Activated CD4-positive, alpha-beta T cell treated with anti-CD3 and anti-CD28 coated beads, Interleukin-2, amount 10 ng/mL, durations not matched to agents 7 days and 5 days (primary cell): ENCODE measurements around the gene RGS6. TPM values are rescaled to one million over a fixed set of nuclear protein-coding genes. Genes with fewer than 3 reads are reported as not detected.

ENCODE experiments used
- CTCF ChIA-PET: fragments of 350-600 bp; sonication (Branson Sonifier 250); formaldehyde crosslinking; loops from one replicate; lab custom pipeline; 2021; ENCODE audit warnings: antibody characterized with exemption; lab: Charles Lee
- POLR2A ChIA-PET: fragments of 350-600 bp; sonication (Branson Sonifier 250); formaldehyde crosslinking; loops from one replicate; lab custom pipeline; 2021; ENCODE audit warnings: antibody characterized with exemption; lab: Charles Lee
- DNase-seq: peaks from one replicate; pipeline ENCODE4 v3.0.0-alpha.2; 2020
- H3K27ac Mint-ChIP-seq: one replicate; pipeline ENCODE4 v1.8.0; 2021; ENCODE audit warnings: mild to moderate bottlenecking, moderate library complexity, mixed read lengths
- H3K27me3 Mint-ChIP-seq: one replicate; pipeline ENCODE4 v1.8.0; 2021; ENCODE audit warnings: mixed read lengths
- H3K36me3 Mint-ChIP-seq: one replicate; pipeline ENCODE4 v1.8.0; 2021; ENCODE audit warnings: low read depth, mixed read lengths
- H3K4me1 Mint-ChIP-seq: one replicate; pipeline ENCODE4 v1.8.0; 2021; ENCODE audit warnings: mixed read lengths
- H3K4me3 Mint-ChIP-seq: one replicate; pipeline ENCODE4 v1.8.0; 2021; ENCODE audit warnings: mild to moderate bottlenecking, moderate library complexity, mixed read lengths
- H3K9me3 Mint-ChIP-seq: one replicate; pipeline ENCODE4 v1.8.0; 2021; ENCODE audit warnings: mixed read lengths
- total RNA-seq, 2 experiments: library from RNA; stranded (reverse); gene quantifications; one replicate each; pipeline ENCODE4 v1.2.3, GENCODE V29; 2021

The RGS6 gene
- total RNA-seq, 2 experiments from 2014 or later: 1.4 TPM

- Mint-ChIP-seq H3K4me1 (no peaks in the 10 kb centered on the region), H3K4me3 (no peak overlapping the region), H3K36me3 (no peaks in the 10 kb centered on the region), H3K27ac (no peak overlapping the region), H3K9me3 (peaks cover 4% of the 10 kb centered on the region), H3K27me3 (no peaks in the 10 kb centered on the region)
- ChIA-PET CTCF (no interaction called here), POLR2A (no interaction called here)
- no peak for DNase-seq
Measured at GRCh38 chr14:72217135-72217534, 284.9 kb downstream of the RGS6 start.

DNA sequence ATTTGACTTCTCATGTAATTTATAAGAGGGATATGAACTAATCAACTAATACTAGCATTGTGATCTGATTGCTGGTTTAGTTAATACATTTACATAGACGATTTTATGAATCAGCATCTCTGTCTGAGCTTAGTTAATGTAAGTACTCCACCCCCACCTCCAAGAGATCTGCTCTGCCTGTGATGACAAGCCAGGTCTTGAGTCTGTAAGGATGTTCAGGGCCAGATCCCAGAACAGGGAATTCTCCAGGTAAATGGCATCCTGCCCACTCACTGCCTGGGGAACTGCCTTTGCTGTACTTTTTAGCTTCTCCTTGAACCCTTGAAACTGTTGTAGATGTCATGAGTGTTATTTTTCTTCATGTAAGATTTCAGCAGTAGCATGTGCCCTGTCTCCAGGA lies 289.8 kb downstream of the RGS6 start:
- Mint-ChIP-seq H3K27ac (no peak overlapping the region), H3K4me3 (no peak overlapping the region), H3K4me1 (no peaks in the 10 kb centered on the region), H3K9me3 (peaks cover 4% of the 10 kb centered on the region), H3K36me3 (no peaks in the 10 kb centered on the region), H3K27me3 (no peaks in the 10 kb centered on the region)
- POLR2A ChIA-PET: no interaction called here
- CTCF ChIA-PET: no interaction called here
- DNase-seq: no peak

DNA sequence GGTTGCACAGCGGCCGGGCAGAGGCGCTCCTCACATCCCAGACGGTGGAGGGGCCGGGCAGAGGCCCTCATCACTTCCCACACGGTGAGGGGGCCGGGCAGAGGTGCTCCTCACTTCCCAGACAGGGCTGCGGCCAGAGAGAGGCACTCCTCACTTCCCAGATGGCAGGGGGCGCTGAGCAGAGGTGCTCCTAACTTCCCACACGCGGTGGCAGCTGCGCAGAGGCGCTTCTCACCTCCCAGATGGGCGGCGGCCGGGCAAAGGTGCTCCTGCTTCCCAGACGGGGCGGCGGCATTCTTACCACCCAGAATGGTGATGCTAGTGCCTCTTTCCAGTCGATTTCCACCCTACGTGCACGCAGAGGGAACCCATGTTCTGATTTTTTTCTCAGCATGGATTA lies 304.4 kb downstream of the RGS6 start:
- DNase-seq: no peak
- Mint-ChIP-seq H3K27me3 (no peaks in the 10 kb centered on the region), H3K9me3 (no peaks in the 10 kb centered on the region), H3K27ac (no peak overlapping the region), H3K4me3 (no peak overlapping the region), H3K4me1 (no peaks in the 10 kb centered on the region), H3K36me3 (no peaks in the 10 kb centered on the region)
- CTCF ChIA-PET: interaction anchor here (0.9 kb wide), 1 partner anchor 24 kb away, joined by 3 read pairs; no protein-coding TSS in a partner anchor
- POLR2A ChIA-PET: no interaction called here

DNA sequence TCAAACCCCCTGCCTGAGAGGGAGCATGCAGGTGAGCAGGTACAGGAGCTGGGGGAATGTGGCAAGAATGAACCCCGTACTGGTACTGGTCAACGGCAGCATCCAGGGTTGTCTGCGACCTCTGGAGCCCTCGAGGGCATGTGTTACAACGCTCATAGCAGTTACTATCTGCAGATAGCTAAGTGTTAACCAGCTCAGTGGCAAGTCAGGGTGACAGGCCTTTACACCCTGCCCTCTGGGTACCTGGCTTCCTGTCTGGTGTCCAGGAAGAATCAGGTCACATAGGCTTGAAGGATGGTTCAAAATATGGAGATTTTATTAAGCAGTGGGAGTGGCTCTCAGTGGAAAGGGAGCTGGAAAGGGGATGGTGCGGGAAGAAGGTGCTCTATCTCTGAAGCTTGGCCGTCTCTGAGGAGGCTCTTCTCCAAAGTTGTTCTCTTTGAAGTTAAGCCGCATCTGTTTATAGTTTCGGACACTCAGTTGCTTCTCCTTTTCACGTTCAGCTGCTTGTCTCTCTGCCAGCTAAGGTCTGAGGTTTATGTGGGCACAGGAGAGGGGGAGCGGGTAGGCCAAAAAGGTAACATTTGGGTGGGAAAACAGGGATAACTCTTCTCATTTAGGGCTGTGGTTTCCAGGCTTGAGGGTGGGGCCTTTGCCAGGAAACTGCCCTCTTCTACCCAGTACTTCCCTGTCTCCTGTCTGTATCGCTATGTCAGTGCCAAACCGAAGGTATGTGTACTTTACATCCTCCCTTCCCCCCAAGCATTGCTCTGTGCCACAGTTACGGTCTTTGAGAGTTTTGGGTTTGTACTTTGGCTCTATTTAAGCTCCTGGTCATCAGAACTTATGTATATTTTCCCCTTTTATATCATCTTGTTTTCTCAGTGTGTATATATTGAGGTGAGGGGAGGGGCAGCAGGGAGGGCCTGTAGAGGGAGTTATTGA lies 305.8 kb downstream of the RGS6 start:
- H3K36me3 Mint-ChIP-seq: no peaks in the 10 kb centered on the region
- peaks cover 1% of the 10 kb centered on the region for H3K27me3 Mint-ChIP-seq
- H3K9me3 Mint-ChIP-seq: no peaks in the 10 kb centered on the region
- ChIA-PET CTCF (no interaction called here), POLR2A (no interaction called here)
- DNase-seq: no peak
- no peak overlapping the region for H3K27ac Mint-ChIP-seq
- H3K4me3 Mint-ChIP-seq: no peak overlapping the region
- H3K4me1 Mint-ChIP-seq: no peaks in the 10 kb centered on the region

DNA sequence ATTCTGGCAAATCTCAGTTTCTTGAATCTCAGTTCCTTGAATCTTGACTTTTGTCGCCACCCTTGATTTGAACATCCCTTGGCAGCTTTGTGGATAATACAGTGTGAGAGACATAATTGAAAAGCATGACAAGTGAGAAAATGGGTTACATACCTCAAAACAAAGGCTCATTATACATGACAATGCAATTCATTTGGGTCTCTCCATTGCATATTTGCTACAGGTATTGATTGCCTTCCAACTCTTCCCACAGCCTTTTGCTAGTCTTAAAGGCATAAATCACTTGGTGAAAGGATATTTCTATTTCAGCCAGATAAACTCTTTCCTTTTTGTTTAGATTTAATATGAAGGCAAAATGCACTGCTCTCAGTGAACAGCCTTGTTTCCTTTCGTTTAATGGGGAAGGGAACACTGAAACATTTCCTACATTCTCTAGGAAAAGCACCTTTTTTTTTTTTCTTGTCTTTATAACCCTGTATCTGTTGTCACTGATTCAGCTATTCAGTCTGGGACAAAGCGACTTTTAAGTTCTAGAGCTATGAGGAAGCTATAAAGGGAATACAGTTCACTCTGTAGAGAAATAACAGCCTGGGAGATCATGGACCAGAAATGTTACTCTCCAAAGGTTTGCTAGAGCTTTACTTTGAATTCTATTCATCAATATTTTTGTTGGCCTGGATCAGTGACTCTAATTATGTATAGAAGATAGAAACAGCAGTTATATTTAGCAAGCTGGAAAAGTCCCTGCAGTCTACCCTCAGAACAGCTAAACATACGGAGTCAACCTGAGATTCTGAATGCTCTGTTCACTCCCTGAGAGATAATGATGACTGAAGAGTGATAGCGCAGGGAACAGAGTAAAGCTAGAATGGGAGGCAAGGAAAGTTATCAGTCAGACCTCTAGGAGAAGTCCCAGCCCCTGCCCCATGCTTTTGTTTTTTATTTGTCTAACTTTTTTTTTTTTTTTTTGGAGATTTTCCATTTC lies 311.4 kb downstream of the RGS6 start:
- no peaks in the 10 kb centered on the region for H3K36me3 Mint-ChIP-seq
- no peak overlapping the region for H3K4me3 Mint-ChIP-seq
- H3K27me3 Mint-ChIP-seq: peaks cover 10% of the 10 kb centered on the region
- no peak overlapping the region for H3K27ac Mint-ChIP-seq
- ChIA-PET CTCF (no interaction called here), POLR2A (no interaction called here)
- DNase-seq: no peak
- H3K9me3 Mint-ChIP-seq: no peaks in the 10 kb centered on the region
- no peaks in the 10 kb centered on the region for H3K4me1 Mint-ChIP-seq

- Mint-ChIP-seq H3K27me3 (peaks cover 18% of the 10 kb centered on the region), H3K9me3 (peaks cover 2% of the 10 kb centered on the region), H3K4me3 (no peak overlapping the region), H3K4me1 (no peaks in the 10 kb centered on the region), H3K27ac (no peak overlapping the region), H3K36me3 (no peaks in the 10 kb centered on the region)
- ChIA-PET CTCF (no interaction called here), POLR2A (no interaction called here)
- DNase-seq: no peak
Measured at GRCh38 chr14:72247896-72248465, 315.8 kb downstream of the RGS6 start.

GRCh38 chr14:72253503-72253902 lies 321.3 kb downstream of the RGS6 start:
- Mint-ChIP-seq H3K4me1 (no peaks in the 10 kb centered on the region), H3K36me3 (no peaks in the 10 kb centered on the region), H3K27me3 (peaks cover 9% of the 10 kb centered on the region), H3K4me3 (no peak overlapping the region), H3K27ac (no peak overlapping the region), H3K9me3 (peaks cover 2% of the 10 kb centered on the region)
- CTCF ChIA-PET: no interaction called here
- DNase-seq: no peak
- POLR2A ChIA-PET: no interaction called here

DNA sequence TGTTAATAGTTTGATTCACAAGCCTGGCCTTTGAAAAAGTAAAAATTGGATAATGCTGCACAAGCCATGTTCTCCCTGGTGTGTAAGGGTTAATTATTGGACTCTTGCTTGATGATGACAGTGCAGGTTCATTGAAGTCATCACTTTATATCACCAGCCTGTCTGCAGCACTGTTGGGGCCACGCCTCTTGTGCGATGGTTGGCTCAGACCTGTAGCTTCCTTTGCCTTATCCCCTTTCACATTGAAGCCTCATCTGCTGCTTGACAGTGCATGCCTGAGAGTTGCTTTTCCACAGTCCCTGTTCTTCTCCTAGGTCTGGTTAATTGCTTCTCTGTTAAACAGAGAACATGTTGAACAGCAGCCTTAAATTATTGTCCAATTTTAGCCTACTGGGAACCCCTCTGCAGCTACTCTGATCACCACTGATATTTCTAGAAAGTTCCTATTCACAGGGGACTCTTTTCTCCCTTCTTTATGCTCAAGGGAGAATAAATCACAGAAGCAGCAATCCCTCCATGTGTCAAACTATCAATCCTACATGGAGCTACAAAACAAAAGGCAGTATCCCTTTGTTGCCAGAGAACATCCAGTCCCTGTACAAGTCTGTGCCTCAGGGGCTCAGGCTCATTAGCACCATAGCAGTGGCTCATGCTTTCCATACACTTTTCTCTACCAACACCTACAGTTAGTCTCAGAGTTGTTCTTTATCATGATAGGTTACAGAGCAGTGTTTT lies 322.1 kb downstream of the RGS6 start:
- H3K27me3 Mint-ChIP-seq: peaks cover 9% of the 10 kb centered on the region
- H3K36me3 Mint-ChIP-seq: no peaks in the 10 kb centered on the region
- no peaks in the 10 kb centered on the region for H3K4me1 Mint-ChIP-seq
- CTCF ChIA-PET: no interaction called here
- POLR2A ChIA-PET: no interaction called here
- DNase-seq: no peak
- H3K27ac Mint-ChIP-seq: no peak overlapping the region
- no peak overlapping the region for H3K4me3 Mint-ChIP-seq
- H3K9me3 Mint-ChIP-seq: peaks cover 2% of the 10 kb centered on the region

DNA sequence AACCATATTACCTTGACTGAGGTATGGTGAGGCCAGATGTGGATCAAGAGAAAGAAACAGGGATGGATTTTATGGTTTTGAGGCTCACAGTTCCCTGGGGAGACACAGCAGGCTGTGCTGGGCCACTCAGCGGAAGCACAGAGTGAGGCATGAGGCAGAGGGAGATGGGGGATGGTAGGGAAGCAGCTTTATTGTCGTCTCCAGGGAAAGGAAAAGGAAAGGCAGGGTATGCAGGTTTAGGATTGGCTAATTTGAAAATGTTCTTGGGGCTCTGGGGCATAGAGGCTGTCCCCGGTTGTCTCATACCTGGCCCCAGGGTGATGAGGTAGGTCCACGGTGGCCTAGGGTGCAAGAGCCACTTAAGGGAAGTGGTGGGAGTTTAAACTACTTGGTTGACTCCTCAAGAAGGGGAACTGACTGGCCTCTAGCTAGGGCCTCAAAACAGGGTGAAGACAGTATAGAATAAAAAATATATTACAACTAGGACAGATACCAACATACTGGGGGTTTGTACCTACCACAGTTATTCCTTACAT lies 322.8 kb downstream of the RGS6 start:
- CTCF ChIA-PET: no interaction called here
- H3K27ac Mint-ChIP-seq: no peak overlapping the region
- DNase-seq: no peak
- H3K9me3 Mint-ChIP-seq: no peaks in the 10 kb centered on the region
- no peaks in the 10 kb centered on the region for H3K4me1 Mint-ChIP-seq
- H3K27me3 Mint-ChIP-seq: peaks cover 9% of the 10 kb centered on the region
- POLR2A ChIA-PET: no interaction called here
- H3K36me3 Mint-ChIP-seq: no peaks in the 10 kb centered on the region
- H3K4me3 Mint-ChIP-seq: no peak overlapping the region

- ChIA-PET CTCF (interaction anchor here (1.2 kb wide), 1 partner anchor 22 kb away, joined by 4 read pairs; no protein-coding TSS in a partner anchor), POLR2A (no interaction called here)
- DNase-seq: no peak
- H3K27me3 Mint-ChIP-seq: peaks cover 4% of the 10 kb centered on the region
- H3K36me3 Mint-ChIP-seq: no peaks in the 10 kb centered on the region
- no peaks in the 10 kb centered on the region for H3K9me3 Mint-ChIP-seq
- H3K4me1 Mint-ChIP-seq: no peaks in the 10 kb centered on the region
- no peak overlapping the region for H3K27ac Mint-ChIP-seq
- H3K4me3 Mint-ChIP-seq: no peak overlapping the region
Measured at GRCh38 chr14:72256055-72256454, 323.8 kb downstream of the RGS6 start.

DNA sequence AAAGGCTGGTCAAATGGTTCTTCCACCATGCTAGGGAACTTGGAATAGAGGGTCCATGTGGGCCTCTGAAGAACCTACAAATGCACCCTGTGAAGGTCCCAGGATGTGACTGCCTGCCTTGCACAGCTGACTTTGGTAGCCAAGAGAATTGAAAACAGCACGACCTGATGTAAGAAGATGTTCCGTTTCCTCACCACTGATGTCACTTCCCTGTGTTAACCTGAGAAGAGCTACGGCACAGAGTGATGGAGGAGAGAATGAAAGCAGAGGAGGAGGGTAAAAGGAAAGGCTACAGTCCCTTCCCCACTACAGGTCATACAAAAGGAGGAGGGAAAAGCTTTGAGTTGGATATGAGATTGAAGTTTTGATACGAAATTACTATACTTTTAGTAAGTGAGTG lies 328.8 kb downstream of the RGS6 start:
- Mint-ChIP-seq H3K27ac (no peak overlapping the region), H3K4me1 (no peaks in the 10 kb centered on the region), H3K4me3 (no peak overlapping the region), H3K9me3 (no peaks in the 10 kb centered on the region), H3K36me3 (no peaks in the 10 kb centered on the region), H3K27me3 (no peaks in the 10 kb centered on the region)
- CTCF ChIA-PET: interaction anchor here (0.7 kb wide), 1 partner anchor 25 kb away, joined by 3 read pairs; no protein-coding TSS in a partner anchor
- POLR2A ChIA-PET: no interaction called here
- DNase-seq: no peak

- no peak overlapping the region for H3K4me3 Mint-ChIP-seq
- POLR2A ChIA-PET: no interaction called here
- H3K4me1 Mint-ChIP-seq: no peaks in the 10 kb centered on the region
- no peaks in the 10 kb centered on the region for H3K9me3 Mint-ChIP-seq
- no peaks in the 10 kb centered on the region for H3K36me3 Mint-ChIP-seq
- no peak overlapping the region for H3K27ac Mint-ChIP-seq
- CTCF ChIA-PET: no interaction called here
- H3K27me3 Mint-ChIP-seq: no peaks in the 10 kb centered on the region
- no peak for DNase-seq
Measured at GRCh38 chr14:72262771-72263170, 330.5 kb downstream of the RGS6 start.
